HG02763 (cell line): Measurements from ENCODE around the gene ITGA8.
"Not testable (repeated sequence)": the region's sequence is repeated elsewhere in the genome, so short reads cannot be mapped to it uniquely, and the experiment has no call there.

Experiments
- ATAC-seq: cut with Tn5 transposase; IDR thresholded peaks from one replicate; pipeline ENCODE4 v1.9.1; 2021; ENCODE audit warnings: mild to moderate bottlenecking, moderate library complexity; ENCODE audit not compliant: unreplicated experiment

ITGA8 gene

DNA sequence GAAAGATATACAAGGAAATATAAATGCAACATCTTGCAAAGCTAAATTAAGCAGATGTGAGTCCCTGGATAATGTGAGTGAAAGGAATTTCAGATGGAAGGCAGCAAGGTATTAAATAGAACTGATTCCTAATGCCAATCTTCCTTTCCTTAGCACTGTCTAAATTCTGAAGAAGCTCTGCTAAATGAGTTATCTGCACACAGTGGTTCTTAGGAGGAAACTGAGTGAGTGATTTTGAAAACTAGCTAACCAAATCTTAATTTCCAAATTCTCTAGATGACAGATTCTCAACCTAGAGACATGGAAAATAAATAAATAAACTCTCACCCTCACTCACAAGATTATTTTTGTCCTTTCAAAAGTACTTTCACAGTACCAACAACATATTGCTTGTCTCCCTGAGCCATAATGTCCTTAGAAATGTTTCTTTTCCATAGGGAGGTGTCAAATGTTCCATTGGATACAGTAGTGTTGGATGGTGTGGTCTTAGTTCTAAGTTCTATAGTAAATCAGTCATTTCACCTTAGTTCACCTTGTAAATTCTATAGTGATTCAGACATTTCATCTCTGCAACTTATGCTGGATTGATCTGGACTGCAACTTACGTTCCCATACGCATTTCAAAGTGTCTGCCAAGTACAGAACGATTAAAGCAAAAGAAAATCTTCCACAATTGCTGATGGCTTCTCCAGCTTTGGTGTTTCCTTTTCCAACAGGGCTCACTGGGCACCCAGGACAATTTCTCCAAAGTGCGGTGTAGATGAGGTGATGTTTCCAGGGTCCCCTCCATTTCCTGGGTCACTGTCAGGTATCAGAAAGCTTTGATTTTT, 203.3 kb downstream of the ITGA8 start:
- ATAC-seq, result no peak

DNA sequence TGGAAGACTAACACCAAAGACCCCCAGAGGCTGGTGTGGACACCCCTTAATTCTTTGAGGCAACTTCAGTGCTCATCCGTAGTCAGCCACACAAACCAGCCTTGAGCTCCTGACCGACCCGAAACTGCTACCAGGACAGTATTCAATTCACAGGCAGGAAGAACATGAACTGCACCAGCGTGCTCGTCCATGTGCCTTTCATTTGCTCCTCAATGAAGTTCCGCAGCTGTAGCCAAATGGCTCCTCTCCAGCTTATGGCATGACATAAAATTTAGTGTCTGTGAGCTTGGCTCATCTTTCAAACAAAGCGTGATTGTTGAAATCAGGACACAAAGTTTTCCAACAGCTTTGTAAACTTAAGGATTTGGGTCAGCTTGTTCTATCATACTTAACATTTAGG, 204.5 kb downstream of the ITGA8 start:
- no peak for ATAC-seq

DNA sequence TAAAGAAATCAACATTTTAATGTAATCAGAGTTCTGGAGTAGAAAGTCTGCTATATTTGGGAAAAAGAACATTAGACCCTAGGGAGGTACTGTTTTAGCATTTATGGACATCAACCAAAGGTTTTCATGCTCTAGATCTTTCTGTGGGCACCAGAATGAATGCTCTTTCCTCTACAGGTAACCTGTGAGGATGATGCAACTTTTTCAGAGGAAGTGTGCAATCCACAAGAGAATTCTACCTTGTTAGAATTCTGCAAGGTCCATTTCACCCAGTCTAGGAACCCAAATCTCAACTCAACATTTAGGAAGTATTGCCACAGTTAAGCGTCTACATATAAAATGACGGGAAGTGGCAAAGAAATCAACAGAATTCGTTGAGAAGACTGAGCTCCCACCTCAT, 208.8 kb downstream of the ITGA8 start:
- no peak for ATAC-seq

DNA sequence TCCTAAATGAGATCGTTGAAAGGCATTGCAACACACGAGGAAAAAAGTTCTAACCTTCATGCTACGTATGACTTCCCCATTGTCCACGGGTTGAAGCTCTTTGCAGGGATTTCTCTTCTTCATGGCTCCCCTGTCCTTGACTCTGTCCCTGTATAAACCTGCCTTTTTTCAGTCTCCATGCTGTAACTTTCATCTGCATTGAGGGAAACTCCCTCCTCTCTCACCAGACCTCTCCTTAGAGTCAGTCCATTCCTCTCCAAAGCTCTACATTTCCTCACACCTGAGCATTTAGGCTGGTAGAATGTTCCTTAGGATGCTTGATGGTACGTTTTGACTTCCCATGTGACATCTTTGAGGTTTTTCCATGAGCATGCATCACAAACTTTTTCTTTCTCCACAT, 214.4 kb downstream of the ITGA8 start:
- no peak for ATAC-seq

GRCh38 chr10:15504101-15504840, 215.5 kb downstream of the ITGA8 start:
- ATAC-seq, result no peak

GRCh38 chr10:15494850-15495506, 224.7 kb downstream of the ITGA8 start:
- no peak for ATAC-seq

DNA sequence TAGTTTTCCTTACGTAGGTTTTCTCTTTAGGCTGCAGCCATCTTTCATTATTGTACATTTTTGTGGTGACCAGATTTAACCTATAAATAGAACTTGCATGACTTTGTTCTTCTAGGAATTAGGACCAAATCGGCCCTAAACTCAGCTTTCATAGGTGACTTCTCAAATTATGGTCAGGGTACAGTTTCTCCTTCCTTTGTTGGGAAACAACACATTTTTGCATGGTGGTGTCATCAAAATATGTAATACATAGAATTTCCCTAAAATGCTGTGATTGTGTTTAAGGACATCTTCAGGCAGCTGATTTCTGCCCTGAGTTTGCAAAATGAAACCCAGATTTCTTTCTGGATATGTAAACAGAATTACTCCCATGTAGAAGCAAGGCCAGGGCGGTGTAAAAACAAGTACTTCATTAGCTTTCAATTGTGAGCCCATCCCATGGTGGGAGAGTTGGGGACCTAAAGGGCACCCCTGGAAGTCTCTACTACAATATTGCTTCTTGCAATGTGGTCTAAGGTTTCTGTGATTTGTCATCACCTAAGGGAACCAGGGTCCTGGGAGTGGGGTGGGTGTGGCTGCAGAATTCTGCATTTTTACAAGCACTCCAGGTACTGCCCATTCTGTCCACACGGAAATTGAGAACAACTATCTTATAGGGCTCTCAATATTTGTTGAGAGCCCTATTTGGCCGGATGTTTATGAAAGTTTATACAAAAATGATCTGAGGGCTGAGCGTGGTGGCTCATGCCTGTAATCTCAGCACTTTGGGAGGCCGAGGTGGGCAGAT, 227.7 kb downstream of the ITGA8 start:
- no peak for ATAC-seq

DNA sequence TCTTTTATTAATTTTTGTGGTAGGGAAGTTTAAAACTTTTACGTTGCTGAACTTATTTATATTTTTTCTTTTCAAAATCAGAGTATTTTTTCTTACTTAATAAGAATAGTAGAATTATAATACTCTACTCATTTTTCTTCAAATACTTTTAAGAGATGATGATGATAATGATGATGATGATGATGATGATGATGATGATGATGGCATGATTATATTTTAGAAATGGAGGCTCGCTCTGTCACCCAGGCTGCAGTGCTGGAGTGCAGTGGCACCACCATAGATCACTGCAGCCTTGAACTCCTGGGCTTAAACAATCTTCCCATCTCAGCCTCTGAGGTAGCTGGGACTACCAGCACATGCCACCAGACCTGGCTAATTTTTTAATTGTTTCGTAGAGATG, 230.3 kb downstream of the ITGA8 start:
- ATAC-seq, result no peak

- no peak for ATAC-seq
Measured at GRCh38 chr10:15487376-15487775, 232.3 kb downstream of the ITGA8 start.

DNA sequence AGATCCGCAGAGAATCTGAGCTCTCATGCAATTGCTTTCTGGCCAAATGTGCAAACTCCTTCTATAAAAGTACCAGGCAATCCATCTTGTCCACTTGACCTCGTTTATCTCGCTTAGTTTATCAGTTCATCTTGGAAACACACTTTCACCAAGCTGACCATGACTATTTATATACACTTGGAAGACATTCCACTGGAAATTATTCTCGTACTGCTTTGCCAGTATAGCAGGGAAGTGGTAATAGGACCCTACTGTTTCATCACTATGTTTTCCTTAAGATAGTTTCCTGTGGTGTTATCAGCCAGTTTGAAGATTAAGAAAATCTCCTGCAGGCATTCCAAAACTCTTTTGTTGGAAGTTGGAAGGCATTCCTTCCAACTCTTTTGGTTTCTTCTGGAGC, 233.3 kb downstream of the ITGA8 start:
- no peak for ATAC-seq

- no peak for ATAC-seq
Measured at GRCh38 chr10:15485684-15486316, 233.9 kb downstream of the ITGA8 start.

- no peak for ATAC-seq
Measured at GRCh38 chr10:15485027-15485426, 234.7 kb downstream of the ITGA8 start.

DNA sequence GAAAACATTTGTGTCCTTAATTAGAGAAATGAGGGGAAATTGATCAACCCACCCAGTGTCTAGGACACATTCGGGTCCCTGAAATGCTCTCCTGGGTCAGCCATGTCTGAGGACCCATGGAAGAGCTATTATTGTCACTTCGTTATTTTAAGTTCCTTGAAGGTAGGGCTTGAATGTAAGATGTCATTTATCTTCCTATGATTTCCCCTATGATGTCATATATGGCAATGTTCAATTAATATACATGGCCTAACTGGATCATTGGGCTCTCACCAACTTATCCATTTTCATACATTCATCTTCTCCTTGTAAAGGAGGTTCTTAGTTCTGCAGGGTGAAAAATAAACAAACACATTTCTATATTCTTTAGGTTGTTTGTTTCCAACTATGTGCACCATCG, 235.6 kb downstream of the ITGA8 start:
- ATAC-seq, result no peak

DNA sequence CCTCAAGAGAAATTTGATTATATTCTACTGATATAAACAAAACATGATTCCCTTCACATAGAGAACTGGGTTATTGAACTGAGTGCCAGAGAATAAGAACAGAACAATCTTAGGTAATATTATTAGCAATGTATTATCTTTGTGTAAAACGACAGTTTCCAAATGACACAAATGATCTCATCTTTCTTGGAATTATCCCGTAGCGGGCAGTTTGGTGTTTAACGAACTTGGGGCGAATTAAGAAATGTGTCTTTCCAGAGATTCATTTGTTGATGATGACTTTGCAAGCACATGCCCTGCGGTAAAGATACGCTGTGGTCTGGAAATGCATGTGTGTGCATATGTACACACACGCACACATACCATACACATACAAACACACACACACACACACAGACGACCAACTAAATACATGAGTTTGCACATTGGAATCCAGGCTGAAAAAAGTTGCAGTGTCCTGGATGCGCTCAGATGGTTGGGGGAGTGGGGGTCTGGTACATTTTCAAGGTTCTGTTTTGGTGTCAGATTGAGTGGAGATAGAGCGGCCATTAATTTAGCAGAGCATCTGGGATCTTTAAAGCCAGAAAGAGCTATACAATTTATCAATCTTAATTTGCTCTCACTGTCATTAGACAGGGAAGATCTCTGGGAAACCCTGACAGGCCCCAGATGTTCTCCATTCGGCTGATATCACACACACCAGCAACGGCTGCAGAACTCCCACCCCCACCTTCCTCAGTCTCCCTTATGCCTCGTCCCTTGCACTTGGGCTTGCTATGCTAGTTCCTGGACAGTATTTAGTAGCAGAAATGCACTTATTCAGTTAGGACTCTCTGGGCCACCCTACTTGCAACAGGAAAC, 236.3 kb downstream of the ITGA8 start:
- no peak for ATAC-seq

DNA sequence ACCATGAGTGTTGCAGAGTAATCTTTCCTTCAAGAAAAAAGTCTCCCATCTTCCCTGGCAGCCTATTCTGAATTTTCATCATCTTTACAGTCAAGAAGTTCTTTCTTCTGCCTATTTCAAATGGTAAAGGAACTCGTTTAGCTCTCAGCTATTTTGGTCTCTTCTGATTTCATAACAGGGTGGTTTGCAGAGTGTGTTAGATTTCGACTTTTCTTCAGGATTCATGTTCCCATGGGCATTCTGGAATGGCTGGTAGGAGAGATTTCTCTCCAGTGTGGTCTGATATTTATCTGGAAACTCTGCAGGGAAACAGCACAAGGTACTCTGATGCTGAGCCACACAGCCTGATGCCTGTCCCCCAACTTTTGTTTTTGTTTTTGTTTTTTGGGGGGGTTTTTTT, 237.6 kb downstream of the ITGA8 start:
- no peak for ATAC-seq

DNA sequence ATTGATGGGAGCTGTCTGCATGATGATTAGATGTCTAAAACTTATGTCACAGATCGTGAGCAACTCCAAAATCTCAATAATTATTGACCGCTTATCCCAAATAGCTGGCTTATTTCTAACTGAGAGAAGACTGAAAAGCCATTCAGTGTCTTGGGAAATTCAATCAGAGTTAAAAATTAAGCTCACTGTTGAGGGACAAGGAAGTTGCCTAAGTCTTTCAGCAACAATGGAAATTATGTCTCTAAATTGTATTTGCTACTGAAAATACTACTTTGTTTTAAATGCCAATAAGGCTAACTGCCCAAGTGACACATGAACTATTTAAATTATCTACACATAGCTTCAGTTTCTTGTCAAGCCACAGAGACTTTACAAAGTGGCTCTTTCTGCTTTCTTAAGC, 240.8 kb downstream of the ITGA8 start:
- ATAC-seq, result no peak

- no peak for ATAC-seq
Measured at GRCh38 chr10:15478429-15478828, 241.3 kb downstream of the ITGA8 start.

DNA sequence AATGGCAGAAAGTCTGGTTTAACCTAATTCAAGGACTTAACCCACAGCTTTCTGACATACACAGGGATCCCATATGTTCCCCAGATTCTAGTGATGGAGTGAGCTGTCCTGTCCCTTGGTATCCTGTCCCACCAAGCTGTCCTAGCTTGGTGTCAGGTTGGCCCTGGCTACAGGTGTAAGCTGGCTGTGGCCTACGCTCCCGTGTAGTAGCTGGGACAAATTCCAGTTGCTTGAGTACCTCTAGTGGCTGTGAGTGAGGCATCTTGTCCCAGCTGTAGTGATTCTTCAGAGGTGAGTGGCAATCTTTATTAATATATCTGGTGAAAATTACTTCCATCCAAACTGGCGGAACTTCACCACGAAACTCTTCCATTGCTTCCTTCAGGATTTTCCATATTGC, 243.4 kb downstream of the ITGA8 start:
- no peak for ATAC-seq

DNA sequence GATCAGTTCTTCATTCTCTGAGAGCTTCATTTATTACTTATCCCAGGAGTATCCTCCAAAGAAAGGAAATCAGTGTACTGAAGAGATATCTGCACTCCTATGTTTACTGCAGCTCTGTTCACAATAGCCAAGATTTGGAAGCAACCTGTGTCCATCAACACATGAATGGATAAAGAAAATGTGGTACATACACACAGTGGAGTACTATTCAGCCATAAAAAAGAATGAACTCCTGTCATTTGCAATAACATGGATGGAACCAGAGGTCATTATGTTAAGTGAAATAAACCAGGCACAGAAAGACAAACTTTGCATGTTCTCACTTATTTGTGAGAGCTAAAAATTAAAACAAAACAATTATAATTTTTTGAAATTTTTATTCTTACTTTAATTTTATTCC, 244.3 kb downstream of the ITGA8 start:
- not testable (repeated sequence) for ATAC-seq

- ATAC-seq, result no peak
Measured at GRCh38 chr10:15474671-15475070, 245.1 kb downstream of the ITGA8 start.
